Lower lobe of right lung (tissue), 2 donors: ENCODE measurements around the gene B3GNT9. TPM values are rescaled to one million over a fixed set of nuclear protein-coding genes. Genes with fewer than 3 reads are reported as not detected.

Experiments used
- ATAC-seq, 2 donors: fragments of 200-7000 bp; cut with Tn5 transposase; one replicate each; pipeline ENCODE4 v1.9.1; 2020 to 2022; ENCODE audit warnings: mild to moderate bottlenecking in 2 of 2, moderate library complexity in 2 of 2
- DNase-seq: peaks from one replicate; pipeline ENCODE4 v3.0.0-alpha.2; 2020
- H3K27ac ChIP-seq: fragments of 200-600 bp; one replicate; pipeline ENCODE4 v1.8.0; 2022
- H3K27me3 ChIP-seq: fragments of 200-600 bp; one replicate; pipeline ENCODE4 v1.8.0; 2022; ENCODE audit warnings: low read depth
- H3K36me3 ChIP-seq: fragments of 200-600 bp; one replicate; pipeline ENCODE4 v1.8.0; 2022; ENCODE audit warnings: mild to moderate bottlenecking
- H3K4me1 ChIP-seq: fragments of 200-600 bp; one replicate; pipeline ENCODE4 v1.8.0; 2022
- H3K4me3 ChIP-seq: fragments of 200-600 bp; one replicate; pipeline ENCODE4 v1.8.0; 2022; ENCODE audit warnings: mild to moderate bottlenecking
- H3K9me3 ChIP-seq: fragments of 200-600 bp; one replicate; pipeline ENCODE4 v1.8.0; 2022
- intact Hi-C: fragments of 100-400 bp; cut with DNase I; formaldehyde crosslinking; loops from one replicate; pipeline ENCODE4 v1.11.0; 2022
- total RNA-seq: library from RNA; stranded (reverse); fragmentation: NEBNext Ultra II Directional; extraction: Animal tissue kit (Norgen Biotek cat#: 25700); gene quantifications from one replicate; pipeline ENCODE4 v1.2.1, GENCODE V29; 2021
- TF ChIP-seq, protein P1 (sequence below): fragments of 200-600 bp; IDR thresholded peaks from one replicate; pipeline ENCODE4 v1.8.0; 2022; ENCODE audit warnings: antibody characterized with exemption, mild to moderate bottlenecking
- donor health status: DM: no; HTN: yes; CAD: no; lungs with severe emphysema.

Gene B3GNT9
- total RNA-seq, 1 donor from 2014 or later, result 13.5 TPM

DNA sequence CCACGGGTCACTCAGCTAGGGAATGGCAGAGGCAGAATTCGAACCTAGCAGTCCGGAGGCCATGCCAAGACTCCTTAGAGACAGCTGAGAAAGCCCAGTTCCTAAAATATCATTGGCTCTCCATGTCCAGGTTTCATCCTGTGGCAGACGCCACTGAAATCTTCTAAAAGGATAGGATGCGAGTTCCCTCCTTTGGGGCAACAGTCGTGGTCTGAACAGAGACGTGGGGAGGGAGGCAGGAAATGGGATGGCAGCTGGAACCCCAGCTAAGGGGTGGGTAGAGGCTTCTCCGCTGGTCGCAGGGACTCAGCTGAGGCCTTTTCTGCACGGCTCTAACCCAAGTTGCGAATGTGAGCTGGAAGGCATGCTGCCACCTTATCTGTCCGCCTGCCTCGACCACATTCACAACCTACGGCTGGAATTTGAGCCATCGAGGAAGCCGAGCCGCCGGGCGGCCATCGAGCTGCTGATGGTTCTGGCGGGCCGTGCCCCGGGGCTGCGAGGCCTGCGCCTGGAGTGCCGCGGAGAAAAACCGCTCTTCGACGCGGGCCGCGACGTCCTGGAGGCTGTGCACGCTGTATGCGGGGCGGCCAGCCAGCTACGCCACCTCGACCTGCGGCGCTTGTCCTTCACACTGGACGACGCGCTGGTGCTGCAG is 11.8 kb upstream of the B3GNT9 start:
- TF ChIP-seq, protein P1, sequence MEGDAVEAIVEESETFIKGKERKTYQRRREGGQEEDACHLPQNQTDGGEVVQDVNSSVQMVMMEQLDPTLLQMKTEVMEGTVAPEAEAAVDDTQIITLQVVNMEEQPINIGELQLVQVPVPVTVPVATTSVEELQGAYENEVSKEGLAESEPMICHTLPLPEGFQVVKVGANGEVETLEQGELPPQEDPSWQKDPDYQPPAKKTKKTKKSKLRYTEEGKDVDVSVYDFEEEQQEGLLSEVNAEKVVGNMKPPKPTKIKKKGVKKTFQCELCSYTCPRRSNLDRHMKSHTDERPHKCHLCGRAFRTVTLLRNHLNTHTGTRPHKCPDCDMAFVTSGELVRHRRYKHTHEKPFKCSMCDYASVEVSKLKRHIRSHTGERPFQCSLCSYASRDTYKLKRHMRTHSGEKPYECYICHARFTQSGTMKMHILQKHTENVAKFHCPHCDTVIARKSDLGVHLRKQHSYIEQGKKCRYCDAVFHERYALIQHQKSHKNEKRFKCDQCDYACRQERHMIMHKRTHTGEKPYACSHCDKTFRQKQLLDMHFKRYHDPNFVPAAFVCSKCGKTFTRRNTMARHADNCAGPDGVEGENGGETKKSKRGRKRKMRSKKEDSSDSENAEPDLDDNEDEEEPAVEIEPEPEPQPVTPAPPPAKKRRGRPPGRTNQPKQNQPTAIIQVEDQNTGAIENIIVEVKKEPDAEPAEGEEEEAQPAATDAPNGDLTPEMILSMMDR, result no peak
- Histone ChIP-seq H3K4me3 (peak overlapping the region; percentile 54), H3K36me3 (peaks cover 7% of the 10 kb centered on the region), H3K9me3 (no peaks in the 10 kb centered on the region), H3K4me1 (peaks cover 57% of the 10 kb centered on the region), H3K27ac (no peak overlapping the region), H3K27me3 (peaks cover 38% of the 10 kb centered on the region)
- intact Hi-C loops, result no loop called here
- no peak for DNase-seq
- ATAC-seq, result no peak

DNA sequence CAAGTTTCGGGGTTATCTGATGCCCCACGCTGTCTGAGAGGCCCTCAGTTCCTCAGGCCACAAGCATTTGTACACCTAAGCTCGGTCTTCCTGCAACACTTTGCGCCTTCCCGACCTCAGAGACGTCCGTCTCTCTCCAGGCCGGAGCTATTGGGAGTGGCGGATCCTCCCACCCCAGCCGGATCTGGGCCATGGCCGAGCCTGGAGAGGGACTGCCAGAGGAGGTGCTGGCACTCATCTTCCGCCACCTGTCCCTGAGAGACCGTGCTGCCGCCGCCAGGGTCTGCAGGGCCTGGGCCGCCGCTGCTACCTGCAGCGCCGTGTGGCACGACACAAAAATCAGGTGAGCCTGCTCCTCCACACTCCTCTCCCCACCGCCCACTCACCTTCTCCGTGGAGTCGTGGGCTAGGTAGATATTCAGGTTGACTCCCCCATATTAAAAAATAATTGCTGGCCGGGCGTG is 10.8 kb upstream of the B3GNT9 start:
- Histone ChIP-seq H3K27ac (no peak overlapping the region), H3K4me1 (peaks cover 57% of the 10 kb centered on the region), H3K4me3 (peak overlapping the region; percentile 94), H3K36me3 (no peaks in the 10 kb centered on the region), H3K27me3 (peaks cover 38% of the 10 kb centered on the region), H3K9me3 (no peaks in the 10 kb centered on the region)
- TF ChIP-seq, protein P1, result no peak
- DNase-seq (no peak), ATAC-seq (no peak)
- intact Hi-C loops, result no loop called here

GRCh38 chr16:67158637-67159600 is 8.1 kb upstream of the B3GNT9 start:
- peak; percentile 26 to 31 for ATAC-seq
- Histone ChIP-seq H3K27ac (peak overlapping the region; percentile 87), H3K27me3 (peaks cover 14% of the 10 kb centered on the region), H3K36me3 (peaks cover 3% of the 10 kb centered on the region), H3K4me3 (peak overlapping the region; percentile 94), H3K9me3 (no peaks in the 10 kb centered on the region), H3K4me1 (peaks cover 53% of the 10 kb centered on the region)
- peak; percentile 79 for DNase-seq
- TF ChIP-seq, protein P1, result no peak
- intact Hi-C loops, result loop anchor here (10.0 kb wide), 1 partner anchor 184 kb away; no protein-coding TSS in a partner anchor

DNA sequence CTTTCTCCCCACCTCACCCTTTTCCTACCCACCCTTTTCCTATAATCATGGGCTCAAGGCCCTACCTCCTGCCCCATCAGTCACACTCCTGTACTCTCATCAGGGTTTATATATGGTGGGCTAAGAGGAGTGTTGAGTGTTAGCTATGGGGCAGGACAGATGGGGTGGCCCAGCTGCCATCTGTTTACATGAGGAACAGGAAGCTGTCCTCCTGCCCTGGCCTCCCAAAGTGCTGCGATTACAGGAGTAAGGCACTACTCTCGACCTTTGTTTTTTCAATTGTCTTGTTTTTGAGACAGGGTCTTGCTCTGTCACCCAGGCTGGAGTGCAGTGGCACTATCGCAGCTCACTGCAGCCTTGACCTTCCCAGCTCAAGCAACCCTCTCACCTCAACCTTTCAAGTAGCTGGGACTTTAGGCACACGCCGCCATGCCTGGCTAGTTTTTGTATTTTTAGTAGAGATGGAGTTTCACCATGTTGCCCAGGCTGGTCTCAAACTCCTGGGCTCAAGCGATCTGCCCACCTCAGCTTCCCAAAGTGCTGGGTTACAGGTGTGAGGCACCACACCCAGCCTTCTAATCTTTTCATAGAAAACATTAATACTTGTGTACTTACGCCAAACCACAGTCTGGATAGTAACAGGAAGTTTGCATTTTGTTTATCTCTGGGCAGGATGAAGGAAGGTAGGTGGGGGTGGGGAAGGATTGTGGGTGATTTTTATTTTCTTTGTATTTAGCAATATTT is 7.3 kb upstream of the B3GNT9 start:
- Histone ChIP-seq H3K4me1 (peaks cover 45% of the 10 kb centered on the region), H3K9me3 (no peaks in the 10 kb centered on the region), H3K36me3 (peaks cover 4% of the 10 kb centered on the region), H3K27me3 (peaks cover 6% of the 10 kb centered on the region), H3K4me3 (peak overlapping the region; percentile 94), H3K27ac (no peak overlapping the region)
- TF ChIP-seq, protein P1, result no peak
- intact Hi-C loops, result loop anchor here (10.0 kb wide), 1 partner anchor 183 kb away; no protein-coding TSS in a partner anchor
- DNase-seq, result no peak
- ATAC-seq, result no peak
